Sigmoid colon (tissue), 7 donors: ENCODE data around the gene CEP83. TPM values are rescaled to one million over a fixed set of nuclear protein-coding genes. Genes with fewer than 3 reads are reported as not detected.

Experiments used
- DNase-seq: peaks from one replicate; pipeline ENCODE4 v3.0.0-alpha.2; 2019
- H3K27ac ChIP-seq, 4 donors: fragments of 200-600 bp; sonication (generic); one replicate each; pipeline ENCODE4 v1.5.1; 2016 to 2019; ENCODE audit warnings: mild to moderate bottlenecking in 1 of 4
- H3K27me3 ChIP-seq, 3 donors: fragments of 200-600 bp; sonication (generic); one replicate each; pipeline ENCODE4 v1.5.1; 2019; ENCODE audit warnings: mild to moderate bottlenecking in 1 of 3
- H3K36me3 ChIP-seq, 4 donors: fragments of 200-600 bp; sonication (generic); one replicate each; pipeline ENCODE4 v1.5.1; 2016 to 2019
- H3K4me1 ChIP-seq, 4 donors: fragments of 200-600 bp; sonication (generic); one replicate each; pipeline ENCODE4 v1.5.1; 2017 to 2019
- H3K4me3 ChIP-seq, 4 donors: fragments of 200-600 bp; sonication (generic); one replicate each; pipeline ENCODE4 v1.5.1; 2017 to 2019; ENCODE audit warnings: mild to moderate bottlenecking in 2 of 4, moderate library complexity in 1 of 4
- H3K9me3 ChIP-seq, 4 donors: fragments of 200-600 bp in 3 of 4; sonication (generic) in 3 of 4; one replicate each; pipeline versions ENCODE4 v1.5.1 to v1.6.1; 2013 to 2019
- EP300 ChIP-seq, 4 donors: sonication (generic); formaldehyde crosslinking; IDR thresholded peaks; one replicate each; pipeline ENCODE4 v1.6.1; 2017; ENCODE audit warnings: antibody characterized with exemption in 4 of 4
- POLR2A ChIP-seq, 2 donors: fragments of 450-650 bp; IDR thresholded peaks; one replicate each; pipeline ENCODE4 v1.6.1; 2016; ENCODE audit warnings: antibody characterized with exemption in 2 of 2, mild to moderate bottlenecking in 2 of 2, moderate library complexity in 2 of 2
- POLR2AphosphoS5 ChIP-seq, 4 donors: sonication (generic); formaldehyde crosslinking; IDR thresholded peaks; one replicate each; pipeline ENCODE4 v1.6.1; 2017; ENCODE audit warnings: antibody characterized with exemption in 4 of 4
- WGBS, 2 donors: extraction: QIAGEN DNeasy Blood & Tissue Kit; methylation state at CpG; one replicate each; pipeline ENCODE4 v1.1.7; 2013; 5-methylcytosine and 5-hydroxymethylcytosine counted together
- intact Hi-C: fragments of 100-400 bp; cut with DNase I; formaldehyde crosslinking; loops from one replicate; pipeline ENCODE4 v1.15.1; 2023
- polyA plus RNA-seq, 3 donors: library from polyadenylated mRNA; stranded (reverse); fragments of 200-250 nt; gene quantifications; one replicate each; pipeline ENCODE4 v1.2.3, GENCODE V29; 2013
- total RNA-seq, 4 donors: library from RNA; depleted of rRNA; stranded (reverse); fragments of >200 nt; gene quantifications; one replicate each; pipeline ENCODE4 v1.1.0, GENCODE V29; 2016
- TF ChIP-seq, protein P1 (sequence below), 4 experiments: fragments of 450-650 bp in 3 of 4; fragments of 200-600 bp in 1 of 4; IDR thresholded peaks; one replicate each; pipeline ENCODE4 v1.5.1; 2016 to 2019; ENCODE audit warnings: antibody characterized with exemption in 4 of 4, mild to moderate bottlenecking in 3 of 4, moderate library complexity in 2 of 4
- donor health status: healthy with polysubstance abuse.
- donor health status: Bipolar disorder and iron deficiency.
- donor health status: healthy.

Gene CEP83
- total and polyA plus RNA-seq, 7 donors, result 4.4 to 23.5 (median 7.9) TPM

DNA sequence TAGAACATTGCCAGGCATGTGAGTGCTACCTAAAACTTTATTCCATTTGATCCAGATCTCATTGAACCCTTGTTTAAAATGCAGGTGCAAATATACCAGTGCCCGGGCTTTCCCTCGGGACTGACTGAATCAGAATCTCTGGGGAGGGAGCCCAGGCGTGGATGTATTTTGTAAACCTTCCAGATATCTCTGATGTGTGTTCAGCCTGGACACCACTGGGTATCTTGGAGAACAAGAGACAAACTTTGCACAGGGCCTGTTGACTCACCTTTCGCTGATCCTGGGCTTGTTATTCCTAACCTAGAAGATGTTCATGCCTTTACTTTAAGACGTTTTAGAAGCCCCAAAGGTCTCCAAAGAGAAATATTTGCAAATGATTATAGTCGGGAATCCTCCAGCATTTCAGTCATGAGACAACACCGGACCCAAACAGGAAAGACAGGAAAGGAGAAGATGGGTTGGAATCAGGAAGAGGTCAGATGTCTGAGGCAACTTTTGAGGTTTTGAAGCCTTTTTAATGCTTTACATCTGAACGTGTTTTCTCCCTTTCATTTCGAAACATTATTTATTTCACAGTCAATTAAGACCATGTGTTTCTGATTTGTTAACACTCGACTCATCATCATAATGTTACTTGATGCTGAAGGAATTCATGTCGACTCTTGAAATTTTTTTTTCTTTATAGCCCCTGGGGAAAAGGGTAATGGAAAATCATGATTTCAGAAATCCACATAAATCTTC lies 192.7 kb downstream of the CEP83 start:
- DNase-seq, result no peak
- intact Hi-C loops, result no loop called here
- Histone ChIP-seq H3K4me1 (peaks cover 0 to 15% (median 10%) of the 10 kb centered on the region in 4 donors), H3K4me3 (no peak overlapping the region), H3K27ac (peak overlapping the region in 3 of 4 donors; percentile 36 to 72 (median 56)), H3K36me3 (no peaks in the 10 kb centered on the region), H3K27me3 (no peaks in the 10 kb centered on the region), H3K9me3 (no peaks in the 10 kb centered on the region)
- WGBS, 2 donors, result 61 to 76% methylated on average over 11 of the region's 11 CpGs
- TF ChIP-seq POLR2A (IDR thresholded peaks at IDR 0.05), result no peak
- peak in 2 of 4 donors; percentile 33 to 68 for TF ChIP-seq POLR2AphosphoS5 (IDR thresholded peaks at IDR 0.05)
- TF ChIP-seq EP300 (IDR thresholded peaks at IDR 0.05), result no peak

DNA sequence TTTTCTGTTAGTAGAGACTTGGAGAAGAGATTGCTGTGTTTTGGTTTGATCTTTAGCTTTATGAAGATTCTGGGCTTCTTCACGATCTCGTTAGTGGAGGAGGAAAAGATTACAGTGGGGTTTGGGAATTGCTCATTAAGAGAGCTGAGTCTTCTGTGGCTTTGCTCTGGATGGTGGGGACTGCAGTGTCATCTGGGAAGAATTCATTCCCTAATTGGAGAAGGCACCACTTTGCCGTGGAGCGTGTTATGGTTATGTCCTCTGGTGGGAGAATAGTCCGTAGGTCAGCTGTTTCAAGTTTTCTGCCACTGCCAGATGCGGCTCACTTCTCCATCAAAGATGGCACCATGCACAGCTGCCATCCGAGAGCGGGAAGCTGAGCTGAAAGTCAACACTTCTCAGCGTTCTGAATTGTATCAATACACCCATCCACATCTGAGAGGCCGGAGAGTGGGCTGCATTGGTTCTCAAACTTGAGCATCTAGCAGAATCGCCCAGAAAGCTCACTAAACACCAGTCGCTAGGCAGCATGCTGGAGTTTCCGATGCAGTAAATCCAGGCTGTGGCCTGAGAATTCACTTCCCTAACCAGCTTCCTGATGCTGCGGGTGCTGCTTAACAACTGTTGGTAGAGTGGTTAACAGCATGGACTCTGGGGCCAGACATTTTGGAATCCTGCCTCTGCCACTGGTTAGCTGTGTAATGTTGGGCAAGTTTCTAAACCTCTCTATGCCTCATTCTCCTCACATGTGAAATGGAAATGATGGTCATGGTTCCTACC lies 193.5 kb downstream of the CEP83 start:
- 86 to 93% methylated on average over 14 of the region's 14 CpGs for whole genome bisulfite sequencing, 2 donors
- H3K9me3 ChIP-seq, result no peaks in the 10 kb centered on the region
- peak overlapping the region in 2 of 4 donors; percentile 41 to 56 for H3K27ac ChIP-seq
- intact Hi-C loops, result no loop called here
- H3K27me3 ChIP-seq, result no peaks in the 10 kb centered on the region
- H3K4me3 ChIP-seq, result no peak overlapping the region
- DNase-seq, result no peak
- TF ChIP-seq POLR2AphosphoS5 (IDR thresholded peaks at IDR 0.05) (no peak), POLR2A (IDR thresholded peaks at IDR 0.05) (no peak), EP300 (IDR thresholded peaks at IDR 0.05) (no peak)
- TF ChIP-seq, protein P1, sequence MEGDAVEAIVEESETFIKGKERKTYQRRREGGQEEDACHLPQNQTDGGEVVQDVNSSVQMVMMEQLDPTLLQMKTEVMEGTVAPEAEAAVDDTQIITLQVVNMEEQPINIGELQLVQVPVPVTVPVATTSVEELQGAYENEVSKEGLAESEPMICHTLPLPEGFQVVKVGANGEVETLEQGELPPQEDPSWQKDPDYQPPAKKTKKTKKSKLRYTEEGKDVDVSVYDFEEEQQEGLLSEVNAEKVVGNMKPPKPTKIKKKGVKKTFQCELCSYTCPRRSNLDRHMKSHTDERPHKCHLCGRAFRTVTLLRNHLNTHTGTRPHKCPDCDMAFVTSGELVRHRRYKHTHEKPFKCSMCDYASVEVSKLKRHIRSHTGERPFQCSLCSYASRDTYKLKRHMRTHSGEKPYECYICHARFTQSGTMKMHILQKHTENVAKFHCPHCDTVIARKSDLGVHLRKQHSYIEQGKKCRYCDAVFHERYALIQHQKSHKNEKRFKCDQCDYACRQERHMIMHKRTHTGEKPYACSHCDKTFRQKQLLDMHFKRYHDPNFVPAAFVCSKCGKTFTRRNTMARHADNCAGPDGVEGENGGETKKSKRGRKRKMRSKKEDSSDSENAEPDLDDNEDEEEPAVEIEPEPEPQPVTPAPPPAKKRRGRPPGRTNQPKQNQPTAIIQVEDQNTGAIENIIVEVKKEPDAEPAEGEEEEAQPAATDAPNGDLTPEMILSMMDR (IDR thresholded peaks at IDR 0.05), result no peak
- H3K4me1 ChIP-seq, result peaks cover 0 to 23% (median 19%) of the 10 kb centered on the region in 4 donors
- H3K36me3 ChIP-seq, result no peaks in the 10 kb centered on the region

DNA sequence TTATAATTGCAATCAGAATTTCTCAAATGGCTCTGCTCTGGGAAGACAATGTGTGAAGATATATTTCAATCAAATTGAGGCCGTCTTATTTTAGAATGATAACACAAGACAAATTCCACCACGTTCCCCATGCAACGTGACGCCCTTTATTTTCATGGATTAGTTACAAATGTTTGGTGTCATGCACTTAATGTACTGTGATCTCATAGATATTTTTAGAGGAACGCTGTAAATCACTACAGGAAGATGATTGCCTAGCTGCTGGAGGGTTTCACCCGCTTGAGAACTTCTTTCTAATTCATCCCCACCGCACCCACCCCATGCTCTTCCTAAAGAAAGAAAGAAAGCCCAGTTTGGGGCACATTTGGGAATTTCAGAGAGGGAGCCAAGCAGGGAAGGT lies 194.1 kb downstream of the CEP83 start:
- H3K4me1 ChIP-seq, result peaks cover 0 to 28% (median 23%) of the 10 kb centered on the region in 4 donors
- H3K27me3 ChIP-seq, result no peaks in the 10 kb centered on the region
- DNase-seq, result no peak
- intact Hi-C loops, result no loop called here
- no peaks in the 10 kb centered on the region for H3K9me3 ChIP-seq
- no peak for TF ChIP-seq POLR2AphosphoS5 (IDR thresholded peaks at IDR 0.05)
- TF ChIP-seq EP300 (IDR thresholded peaks at IDR 0.05), result no peak
- TF ChIP-seq POLR2A (IDR thresholded peaks at IDR 0.05), result no peak
- TF ChIP-seq, protein P1 (IDR thresholded peaks at IDR 0.05), result no peak
- 80 to 93% methylated on average over 7 of the region's 7 CpGs for WGBS, 2 donors
- no peaks in the 10 kb centered on the region for H3K36me3 ChIP-seq
- H3K4me3 ChIP-seq, result no peak overlapping the region
- peak overlapping the region in 1 of 4 donors; percentile 15 for H3K27ac ChIP-seq

DNA sequence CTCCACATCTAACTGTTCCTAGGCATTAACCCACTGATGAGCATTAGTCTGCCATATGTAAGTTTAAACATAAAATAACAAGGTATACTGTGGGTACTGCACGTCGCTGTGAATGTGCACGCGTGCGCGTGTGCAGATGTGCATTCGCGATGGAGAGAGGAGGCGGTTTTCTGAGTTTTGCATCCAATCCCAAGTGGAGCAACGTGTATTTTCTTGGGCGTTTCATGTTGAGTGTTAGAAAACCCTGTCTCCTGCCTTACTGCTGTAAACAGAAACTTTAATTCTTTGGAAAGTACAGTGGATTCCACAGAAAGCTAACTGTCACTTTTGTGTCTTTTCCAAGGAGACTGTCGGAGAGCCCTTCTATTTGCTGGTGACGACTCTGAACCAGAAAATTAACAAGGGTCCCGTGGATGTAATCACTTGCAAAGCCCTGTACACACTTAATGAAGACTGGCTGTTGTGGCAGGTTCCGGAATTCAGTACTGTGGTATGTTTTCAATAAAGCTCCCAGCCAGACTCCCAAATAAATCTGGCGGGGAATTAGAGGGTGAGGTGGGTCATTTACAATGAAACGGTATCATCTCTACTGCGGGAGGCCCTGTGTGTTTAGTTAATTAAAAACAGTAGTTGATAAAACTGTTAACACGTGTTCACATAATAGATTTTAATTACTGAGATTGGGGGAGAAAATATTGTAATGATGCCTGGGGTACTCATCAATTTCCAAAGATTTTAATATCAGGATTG lies 194.8 kb downstream of the CEP83 start:
- WGBS, 2 donors, result 89 to 96% methylated on average over 19 of the region's 19 CpGs
- peaks cover 0 to 28% (median 23%) of the 10 kb centered on the region in 4 donors for H3K4me1 ChIP-seq

More for the DNA sequence above, 194.8 kb downstream of the CEP83 start:
- Histone ChIP-seq H3K4me3 (no peak overlapping the region), H3K27ac (peak overlapping the region in 1 of 4 donors; percentile 85), H3K36me3 (no peaks in the 10 kb centered on the region), H3K27me3 (no peaks in the 10 kb centered on the region), H3K9me3 (no peaks in the 10 kb centered on the region)
- intact Hi-C loops, result loop anchor here (5.0 kb wide), 1 partner anchor 118 kb away; the partner anchor contains the start of gene PLXNC1
- TF ChIP-seq EP300 (IDR thresholded peaks at IDR 0.05) (no peak), POLR2A (IDR thresholded peaks at IDR 0.05) (no peak), POLR2AphosphoS5 (IDR thresholded peaks at IDR 0.05) (no peak)
- TF ChIP-seq, protein P1 (IDR thresholded peaks at IDR 0.05), result no peak
- no peak for DNase-seq
